H1 (cell line): ENCODE results near the gene SNRPB2. TPM values are rescaled to one million over a fixed set of nuclear protein-coding genes. Genes with fewer than 3 reads are reported as not detected.

ENCODE experiments used
- CEBPB ChIP-seq: IDR thresholded peaks from 2 replicates; pipeline ENCODE4 v1.6.1; 2012; ENCODE audit warnings: low read depth, low read length
- JUND ChIP-seq: IDR thresholded peaks from 2 replicates; pipeline ENCODE4 v1.6.1; 2011; ENCODE audit warnings: mild to moderate bottlenecking, improper control_type of control experiment, low read length
- KDM1A ChIP-seq: fragments of 200-600, 300-600 bp; sonication (generic); IDR thresholded peaks from 2 replicates; pipeline ENCODE4 v1.7.1; 2016; ENCODE audit warnings: mild to moderate bottlenecking, low read length, borderline replicate concordance
- SIN3A ChIP-seq, 2 experiments: IDR thresholded peaks in 1 of 2; conservative IDR thresholded peaks in 1 of 2; 2 replicates each; pipeline ENCODE4 v1.6.1; 2011 to 2012; ENCODE audit warnings: low read length in 2 of 2, improper control_type of control experiment in 1 of 2, low read depth in 1 of 2, mild to moderate bottlenecking in 1 of 2
- SUZ12 ChIP-seq: fragments of 200-600 bp; sonication (generic); IDR thresholded peaks from 2 replicates; pipeline ENCODE4 v1.6.1; 2012; ENCODE audit warnings: mild to moderate bottlenecking, inconsistent platforms, low read length, moderate library complexity, mixed read lengths
- polyA plus RNA-seq, 7 experiments: library from polyadenylated mRNA; depleted of rRNA in 3 of 7; stranded (reverse) in 5 of 7; unstranded in 2 of 7; fragments of >200 nt in 5 of 7; fragments of 200-250 nt in 2 of 7; gene quantifications; 1 replicate in 5 of 7; 2 replicates in 1 of 7; 4 replicates in 1 of 7; pipeline versions ENCODE4 v1.2.1 to v1.2.3, GENCODE V29; 2011 to 2013; ENCODE audit warnings: missing spikeins in 2 of 7, mixed read lengths in 2 of 7
- total RNA-seq: library from RNA; stranded (reverse); fragmentation: NEBNext Ultra II Directional; extraction: Animal tissue kit (Norgen Biotek cat#: 25700); gene quantifications from 2 replicates; pipeline ENCODE4 v1.2.1, GENCODE V29; 2021

SNRPB2 gene
- total and polyA plus RNA-seq, 2 of the 8 experiments (the other 6 are each of a cell fraction or from before 2014, with no cell fraction given): 49.4 to 102 TPM

DNA sequence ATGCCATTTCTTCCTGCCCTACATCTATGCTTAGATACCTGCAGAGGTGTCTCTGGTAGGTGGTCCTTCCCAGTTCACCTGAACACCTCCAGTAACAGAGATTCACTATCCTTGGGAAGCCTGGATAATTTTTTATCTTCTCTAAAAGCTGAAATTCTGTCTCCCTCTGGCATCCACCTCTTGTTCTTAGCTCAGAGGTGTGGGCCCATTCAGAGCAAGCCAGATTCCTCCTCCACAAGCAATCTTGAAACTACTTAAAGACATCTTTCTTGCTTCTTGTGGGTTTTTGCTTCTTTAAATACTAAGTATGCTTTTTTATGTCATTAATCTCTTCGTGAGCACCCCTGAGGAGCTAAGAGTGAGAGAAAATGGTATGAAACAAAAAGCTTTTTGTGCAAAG lies 10.4 kb upstream of the SNRPB2 start (continued):
- TF ChIP-seq SIN3A (conservative IDR thresholded peaks at IDR 0.05 in 1 of 2, IDR thresholded peaks at IDR 0.05 in 1 of 2; ENCODE audit: low read depth in 1 of 2, low read length in 2 of 2) (no peak), KDM1A (no peak), SUZ12 (no peak), CEBPB (no peak), JUND (no peak)
